ENCODE data around the gene ASXL3. TPM values are rescaled to one million over a fixed set of nuclear protein-coding genes. Genes with fewer than 3 reads are reported as not detected.

The ASXL3 gene
- polyA plus RNA-seq, 3 donors = not detected

GRCh38 chr18:33593261-33593660, 15.2 kb downstream of the ASXL3 start:
- no peaks in the 10 kb centered on the region for H3K4me1 Mint-ChIP-seq
- Histone ChIP-seq H3K9me3 (replicated peaks in 1 of 2; ENCODE audit: control insufficient read depth in 1 of 2, insufficient read depth in 1 of 2, low read length in 2 of 2) (no peaks in the 10 kb centered on the region), H2AFZ (ENCODE audit: insufficient read depth, low read depth, low read length, poor library complexity, severe bottlenecking) (no peak overlapping the region), H3K36me3 (replicated peaks in 1 of 2; ENCODE audit: control insufficient read depth in 1 of 2, insufficient read depth in 2 of 2, low read length in 2 of 2) (no peaks in the 10 kb centered on the region), H3K79me2 (ENCODE audit: insufficient read depth, low read length) (no peaks in the 10 kb centered on the region), H3K27ac (ENCODE audit: low read depth in 1 of 2, low read length in 2 of 2) (no peak overlapping the region), H3K4me3 (replicated peaks in 1 of 3; ENCODE audit: low read depth in 2 of 3, low read length in 3 of 3) (no peak overlapping the region), H3K9ac (ENCODE audit: insufficient read depth, low read length, poor library complexity, severe bottlenecking) (no peak overlapping the region), H3K4me1 (ENCODE audit: control insufficient read depth in 1 of 2, insufficient read depth in 2 of 2, low read length in 2 of 2) (no peaks in the 10 kb centered on the region), H3K27me3 (ENCODE audit: control insufficient read depth in 2 of 2, insufficient read depth in 2 of 2, low read length in 2 of 2) (no peaks in the 10 kb centered on the region), H3K4me2 (replicated peaks; ENCODE audit: extremely low read depth, low read length, poor library complexity, severe bottlenecking) (no peak overlapping the region), H4K20me1 (ENCODE audit: insufficient read depth, low read length) (no peaks in the 10 kb centered on the region)
- intact Hi-C loops (cut with micrococcal nuclease) = no loop called here
- H3K36me3 Mint-ChIP-seq = no peaks in the 10 kb centered on the region
- no CpG with 5 or more reads among the region's 5 CpGs for WGBS (ENCODE audit: insufficient coverage)
- no peak overlapping the region for H3K27ac Mint-ChIP-seq
- TF ChIP-seq CTCF (IDR thresholded peaks at IDR 0.05) = no peak
- H3K4me3 Mint-ChIP-seq = no peak overlapping the region
- no peak for DNase-seq
- H3K9me3 Mint-ChIP-seq = peaks cover 0 to 3% (median 0%) of the 10 kb centered on the region in 7 donors
- H3K27me3 Mint-ChIP-seq (ENCODE audit: low read depth in 3 of 3) = peaks cover 0 to 4% (median 2%) of the 10 kb centered on the region in 3 donors

GRCh38 chr18:33594799-33595198, 16.8 kb downstream of the ASXL3 start:
- no peaks in the 10 kb centered on the region for H3K4me1 ChIP-seq (ENCODE audit: control insufficient read depth in 1 of 2, insufficient read depth in 2 of 2, low read length in 2 of 2)
- H3K9me3 Mint-ChIP-seq = peaks cover 0 to 3% (median 0%) of the 10 kb centered on the region in 7 donors
- no peak overlapping the region for H3K9ac ChIP-seq (ENCODE audit: insufficient read depth, low read length, poor library complexity, severe bottlenecking)
- TF ChIP-seq CTCF (IDR thresholded peaks at IDR 0.05) = no peak
- H3K4me3 Mint-ChIP-seq = no peak overlapping the region
- no peak overlapping the region for H3K4me2 ChIP-seq (replicated peaks; ENCODE audit: extremely low read depth, low read length, poor library complexity, severe bottlenecking)
- no CpG with 5 or more reads among the region's 1 CpG for WGBS (ENCODE audit: insufficient coverage)
- no peak overlapping the region for H2AFZ ChIP-seq (ENCODE audit: insufficient read depth, low read depth, low read length, poor library complexity, severe bottlenecking)
- intact Hi-C loops (cut with micrococcal nuclease) = no loop called here
- no peaks in the 10 kb centered on the region for H4K20me1 ChIP-seq (ENCODE audit: insufficient read depth, low read length)
- H3K27me3 ChIP-seq (ENCODE audit: control insufficient read depth in 2 of 2, insufficient read depth in 2 of 2, low read length in 2 of 2) = no peaks in the 10 kb centered on the region
- DNase-seq = no peak
- H3K27me3 Mint-ChIP-seq (ENCODE audit: low read depth in 3 of 3) = peaks cover 0 to 4% (median 2%) of the 10 kb centered on the region in 3 donors
- H3K36me3 ChIP-seq (replicated peaks in 1 of 2; ENCODE audit: control insufficient read depth in 1 of 2, insufficient read depth in 2 of 2, low read length in 2 of 2) = no peaks in the 10 kb centered on the region
- no peaks in the 10 kb centered on the region for H3K36me3 Mint-ChIP-seq
- H3K4me1 Mint-ChIP-seq = no peaks in the 10 kb centered on the region
- no peak overlapping the region for H3K4me3 ChIP-seq (replicated peaks in 1 of 3; ENCODE audit: low read depth in 2 of 3, low read length in 3 of 3)
- no peak overlapping the region for H3K27ac ChIP-seq (ENCODE audit: low read depth in 1 of 2, low read length in 2 of 2)
- H3K79me2 ChIP-seq (ENCODE audit: insufficient read depth, low read length) = no peaks in the 10 kb centered on the region
- H3K9me3 ChIP-seq (replicated peaks in 1 of 2; ENCODE audit: control insufficient read depth in 1 of 2, insufficient read depth in 1 of 2, low read length in 2 of 2) = no peaks in the 10 kb centered on the region
- no peak overlapping the region for H3K27ac Mint-ChIP-seq
